Esophagus muscularis mucosa (tissue), 3 donors: ENCODE measurements around the gene SLC44A4.

ENCODE experiments used
- POLR2AphosphoS5 ChIP-seq, 2 donors: sonication (generic); formaldehyde crosslinking; IDR thresholded peaks; one replicate each; pipeline ENCODE4 v1.6.1; 2017; ENCODE audit warnings: antibody characterized with exemption in 2 of 2
- TF ChIP-seq, protein P1 (sequence below), 3 experiments: fragments of 200-600 bp in 2 of 3; fragments of 450-650 bp in 1 of 3; sonication (generic) in 2 of 3; IDR thresholded peaks; one replicate each; pipeline ENCODE4 v1.5.1; 2017 to 2019; ENCODE audit warnings: antibody characterized with exemption in 3 of 3, mild to moderate bottlenecking in 2 of 3, moderate library complexity in 1 of 3

DNA sequence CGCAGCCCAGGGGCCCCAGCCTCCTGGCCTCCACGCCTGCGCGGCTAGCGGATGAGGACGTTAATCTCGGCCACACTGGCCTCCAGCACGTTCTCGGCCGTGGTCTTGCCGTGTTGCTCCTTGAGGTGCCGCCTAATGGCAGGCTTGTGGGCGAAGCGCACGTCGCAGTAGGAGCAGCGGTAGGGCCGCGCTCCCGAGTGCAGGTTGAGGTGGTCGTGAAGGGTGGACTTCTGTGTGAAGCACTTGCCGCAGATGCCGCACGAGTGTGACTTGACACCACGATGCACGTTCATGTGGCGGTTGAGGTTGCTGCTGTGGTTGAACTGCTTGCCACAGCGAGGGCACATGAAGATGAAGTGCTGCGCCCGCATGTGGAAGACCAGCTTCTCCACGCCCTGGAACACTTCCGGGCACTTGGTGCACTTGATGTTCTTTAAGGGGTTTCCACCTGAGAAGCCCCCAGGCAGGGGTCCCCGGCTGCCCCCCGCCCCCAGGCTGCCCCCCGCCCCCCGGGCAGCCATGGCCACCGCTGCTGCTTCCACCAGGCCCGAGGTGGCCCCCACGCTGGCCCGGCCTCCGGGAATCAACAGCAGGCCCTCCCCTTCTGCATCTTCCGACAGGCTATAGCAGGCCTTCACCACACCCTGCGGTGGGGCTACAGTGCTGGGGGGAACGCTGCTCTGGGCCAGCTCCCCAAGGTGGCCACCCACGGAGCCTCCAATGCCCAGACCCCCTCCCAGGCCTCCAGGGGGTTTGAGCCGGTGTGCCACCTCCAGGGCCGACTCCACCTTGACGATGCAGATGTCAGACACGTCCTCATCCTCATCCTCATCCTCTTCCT is 21.3 kb upstream of the SLC44A4 start:
- TF ChIP-seq, protein P1, sequence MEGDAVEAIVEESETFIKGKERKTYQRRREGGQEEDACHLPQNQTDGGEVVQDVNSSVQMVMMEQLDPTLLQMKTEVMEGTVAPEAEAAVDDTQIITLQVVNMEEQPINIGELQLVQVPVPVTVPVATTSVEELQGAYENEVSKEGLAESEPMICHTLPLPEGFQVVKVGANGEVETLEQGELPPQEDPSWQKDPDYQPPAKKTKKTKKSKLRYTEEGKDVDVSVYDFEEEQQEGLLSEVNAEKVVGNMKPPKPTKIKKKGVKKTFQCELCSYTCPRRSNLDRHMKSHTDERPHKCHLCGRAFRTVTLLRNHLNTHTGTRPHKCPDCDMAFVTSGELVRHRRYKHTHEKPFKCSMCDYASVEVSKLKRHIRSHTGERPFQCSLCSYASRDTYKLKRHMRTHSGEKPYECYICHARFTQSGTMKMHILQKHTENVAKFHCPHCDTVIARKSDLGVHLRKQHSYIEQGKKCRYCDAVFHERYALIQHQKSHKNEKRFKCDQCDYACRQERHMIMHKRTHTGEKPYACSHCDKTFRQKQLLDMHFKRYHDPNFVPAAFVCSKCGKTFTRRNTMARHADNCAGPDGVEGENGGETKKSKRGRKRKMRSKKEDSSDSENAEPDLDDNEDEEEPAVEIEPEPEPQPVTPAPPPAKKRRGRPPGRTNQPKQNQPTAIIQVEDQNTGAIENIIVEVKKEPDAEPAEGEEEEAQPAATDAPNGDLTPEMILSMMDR (IDR thresholded peaks at IDR 0.05): no peak
- no peak for TF ChIP-seq POLR2AphosphoS5 (IDR thresholded peaks at IDR 0.05)
